Retinal pigment epithelial cell (primary cell): ENCODE data around the gene PCDHAC2.

Experiments
- DNase-seq: peaks from one replicate; pipeline ENCODE4 v3.0.0-alpha.2; 2010; ENCODE audit warnings: low read depth
- H3K4me3 ChIP-seq: 2 replicates; pipeline ENCODE4 v1.5.1; 2011; ENCODE audit warnings: mild to moderate bottlenecking, low read length, control low read depth, moderate library complexity
- CTCF ChIP-seq: conservative IDR thresholded peaks from 2 replicates; pipeline ENCODE4 v1.5.1; 2011; ENCODE audit warnings: low read depth, low read length, control low read depth, inconsistent platforms

PCDHAC2 gene

GRCh38 chr5:141017943-141018342, 51.7 kb downstream of the PCDHAC2 start:
- no peak for TF ChIP-seq CTCF
- no peak for DNase-seq
- H3K4me3 ChIP-seq = no peak overlapping the region
